Panc1 (cell line): ENCODE measurements around the gene NRDC.

Experiments used
- POLR2AphosphoS5 ChIP-seq: IDR thresholded peaks from 2 replicates; pipeline ENCODE4 v1.6.1; 2012; ENCODE audit warnings: mild to moderate bottlenecking, low read depth, low read length, moderate library complexity
- SIN3A ChIP-seq: IDR thresholded peaks from 2 replicates; pipeline ENCODE4 v1.6.1; 2012; ENCODE audit warnings: low read depth, mild to moderate bottlenecking, low read length, moderate library complexity, borderline replicate concordance; ENCODE audit not compliant: insufficient read depth
- TCF7L2 ChIP-seq: IDR thresholded peaks from 2 replicates; pipeline ENCODE4 v1.6.1; 2011; ENCODE audit warnings: mild to moderate bottlenecking, low read depth, low read length, inconsistent platforms
- TF ChIP-seq, protein P1 (sequence below): fragments of 450-650 bp; IDR thresholded peaks from 2 replicates; pipeline ENCODE4 v1.5.1; 2017; ENCODE audit warnings: mild to moderate bottlenecking
- TF ChIP-seq, protein P2 (sequence below), 2 experiments: IDR thresholded peaks; 2 replicates each; pipeline ENCODE4 v1.6.1; 2011 to 2012; ENCODE audit warnings: low read depth in 2 of 2, control low read depth in 1 of 2, low read length in 1 of 2, mild to moderate bottlenecking in 1 of 2, moderate library complexity in 1 of 2; ENCODE audit not compliant: insufficient read depth in 1 of 2

DNA sequence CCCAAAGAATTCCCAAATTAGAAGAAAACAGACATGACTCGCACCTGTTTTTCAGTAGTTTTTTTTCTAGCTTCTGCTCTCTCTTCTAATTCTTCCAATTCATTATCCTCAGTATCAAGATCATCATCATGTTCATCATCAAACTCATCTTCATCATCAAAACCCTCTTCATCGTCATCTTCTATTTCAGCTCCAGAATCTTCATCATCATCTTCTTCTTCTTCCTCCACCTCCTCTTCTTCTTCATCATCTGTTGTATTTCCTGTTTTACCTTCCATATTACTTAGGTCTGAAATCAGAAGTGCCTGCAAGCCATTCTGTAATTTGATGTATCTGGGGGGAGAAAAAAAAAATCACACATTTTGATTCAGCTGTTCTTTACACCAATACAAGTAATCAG lies 38.3 kb downstream of the NRDC start:
- TF ChIP-seq, protein P1, sequence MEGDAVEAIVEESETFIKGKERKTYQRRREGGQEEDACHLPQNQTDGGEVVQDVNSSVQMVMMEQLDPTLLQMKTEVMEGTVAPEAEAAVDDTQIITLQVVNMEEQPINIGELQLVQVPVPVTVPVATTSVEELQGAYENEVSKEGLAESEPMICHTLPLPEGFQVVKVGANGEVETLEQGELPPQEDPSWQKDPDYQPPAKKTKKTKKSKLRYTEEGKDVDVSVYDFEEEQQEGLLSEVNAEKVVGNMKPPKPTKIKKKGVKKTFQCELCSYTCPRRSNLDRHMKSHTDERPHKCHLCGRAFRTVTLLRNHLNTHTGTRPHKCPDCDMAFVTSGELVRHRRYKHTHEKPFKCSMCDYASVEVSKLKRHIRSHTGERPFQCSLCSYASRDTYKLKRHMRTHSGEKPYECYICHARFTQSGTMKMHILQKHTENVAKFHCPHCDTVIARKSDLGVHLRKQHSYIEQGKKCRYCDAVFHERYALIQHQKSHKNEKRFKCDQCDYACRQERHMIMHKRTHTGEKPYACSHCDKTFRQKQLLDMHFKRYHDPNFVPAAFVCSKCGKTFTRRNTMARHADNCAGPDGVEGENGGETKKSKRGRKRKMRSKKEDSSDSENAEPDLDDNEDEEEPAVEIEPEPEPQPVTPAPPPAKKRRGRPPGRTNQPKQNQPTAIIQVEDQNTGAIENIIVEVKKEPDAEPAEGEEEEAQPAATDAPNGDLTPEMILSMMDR, result no peak
- no peak for TF ChIP-seq POLR2AphosphoS5
- TF ChIP-seq, protein P2, sequence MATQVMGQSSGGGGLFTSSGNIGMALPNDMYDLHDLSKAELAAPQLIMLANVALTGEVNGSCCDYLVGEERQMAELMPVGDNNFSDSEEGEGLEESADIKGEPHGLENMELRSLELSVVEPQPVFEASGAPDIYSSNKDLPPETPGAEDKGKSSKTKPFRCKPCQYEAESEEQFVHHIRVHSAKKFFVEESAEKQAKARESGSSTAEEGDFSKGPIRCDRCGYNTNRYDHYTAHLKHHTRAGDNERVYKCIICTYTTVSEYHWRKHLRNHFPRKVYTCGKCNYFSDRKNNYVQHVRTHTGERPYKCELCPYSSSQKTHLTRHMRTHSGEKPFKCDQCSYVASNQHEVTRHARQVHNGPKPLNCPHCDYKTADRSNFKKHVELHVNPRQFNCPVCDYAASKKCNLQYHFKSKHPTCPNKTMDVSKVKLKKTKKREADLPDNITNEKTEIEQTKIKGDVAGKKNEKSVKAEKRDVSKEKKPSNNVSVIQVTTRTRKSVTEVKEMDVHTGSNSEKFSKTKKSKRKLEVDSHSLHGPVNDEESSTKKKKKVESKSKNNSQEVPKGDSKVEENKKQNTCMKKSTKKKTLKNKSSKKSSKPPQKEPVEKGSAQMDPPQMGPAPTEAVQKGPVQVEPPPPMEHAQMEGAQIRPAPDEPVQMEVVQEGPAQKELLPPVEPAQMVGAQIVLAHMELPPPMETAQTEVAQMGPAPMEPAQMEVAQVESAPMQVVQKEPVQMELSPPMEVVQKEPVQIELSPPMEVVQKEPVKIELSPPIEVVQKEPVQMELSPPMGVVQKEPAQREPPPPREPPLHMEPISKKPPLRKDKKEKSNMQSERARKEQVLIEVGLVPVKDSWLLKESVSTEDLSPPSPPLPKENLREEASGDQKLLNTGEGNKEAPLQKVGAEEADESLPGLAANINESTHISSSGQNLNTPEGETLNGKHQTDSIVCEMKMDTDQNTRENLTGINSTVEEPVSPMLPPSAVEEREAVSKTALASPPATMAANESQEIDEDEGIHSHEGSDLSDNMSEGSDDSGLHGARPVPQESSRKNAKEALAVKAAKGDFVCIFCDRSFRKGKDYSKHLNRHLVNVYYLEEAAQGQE (IDR thresholded peaks at IDR 0.05; ENCODE audit: insufficient read depth in 1 of 2, low read depth in 2 of 2, low read length in 1 of 2), result no peak
- TF ChIP-seq SIN3A, result no peak
- no peak for TF ChIP-seq TCF7L2
